Effector memory CD8-positive, alpha-beta T cell (primary cell): Measurements from ENCODE around the gene TPCN2.

Experiments
- ATAC-seq: fragments of 150-1000 bp; cut with Tn5 transposase; replicated peaks from 2 replicates; pipeline ENCODE4 v1.10.0; 2021; ENCODE audit warnings: mild to moderate bottlenecking, moderate library complexity
- DNase-seq, 3 experiments: peaks; one replicate each; pipeline ENCODE4 v3.0.0; 2021
- H3K27ac Mint-ChIP-seq, 2 donors: one replicate each; pipeline ENCODE4 v1.8.0; 2022; ENCODE audit warnings: mild to moderate bottlenecking in 2 of 2, mixed read lengths in 2 of 2, moderate library complexity in 2 of 2
- H3K27me3 Mint-ChIP-seq, 2 donors: one replicate each; pipeline ENCODE4 v1.8.0; 2022; ENCODE audit warnings: mixed read lengths in 2 of 2
- H3K36me3 Mint-ChIP-seq: one replicate; pipeline ENCODE4 v1.8.0; 2022; ENCODE audit warnings: mild to moderate bottlenecking, moderate library complexity, mixed read lengths; ENCODE audit not compliant: insufficient read depth
- H3K4me1 Mint-ChIP-seq, 2 donors: one replicate each; pipeline ENCODE4 v1.8.0; 2022; ENCODE audit warnings: low read depth in 2 of 2, mixed read lengths in 2 of 2
- H3K4me3 Mint-ChIP-seq, 2 donors: one replicate each; pipeline ENCODE4 v1.8.0; 2022; ENCODE audit warnings: mild to moderate bottlenecking in 2 of 2, mixed read lengths in 2 of 2, moderate library complexity in 2 of 2
- H3K9me3 Mint-ChIP-seq, 2 donors: one replicate each; pipeline ENCODE4 v1.8.0; 2022; ENCODE audit warnings: mixed read lengths in 2 of 2

Gene TPCN2

GRCh38 chr11:69155302-69156234, 106.8 kb downstream of the TPCN2 start, which contains the start of gene SMIM38:
Gene SMIM38 (plus strand): TSS chr11:69155935. CDS start chr11:69157847, 1,912 bp downstream.
- Mint-ChIP-seq H3K36me3 (no peaks in the 10 kb centered on the region), H3K27ac (no peak within 1 kb of the TSS), H3K27me3 (peaks cover 14 to 61% of the 10 kb centered on the region in 2 donors), H3K4me1 (no peaks in the 10 kb centered on the region), H3K4me3 (no peak within 1 kb of the TSS), H3K9me3 (no peaks in the 10 kb centered on the region)
- ATAC-seq, result no peak
- no peak for DNase-seq

DNA sequence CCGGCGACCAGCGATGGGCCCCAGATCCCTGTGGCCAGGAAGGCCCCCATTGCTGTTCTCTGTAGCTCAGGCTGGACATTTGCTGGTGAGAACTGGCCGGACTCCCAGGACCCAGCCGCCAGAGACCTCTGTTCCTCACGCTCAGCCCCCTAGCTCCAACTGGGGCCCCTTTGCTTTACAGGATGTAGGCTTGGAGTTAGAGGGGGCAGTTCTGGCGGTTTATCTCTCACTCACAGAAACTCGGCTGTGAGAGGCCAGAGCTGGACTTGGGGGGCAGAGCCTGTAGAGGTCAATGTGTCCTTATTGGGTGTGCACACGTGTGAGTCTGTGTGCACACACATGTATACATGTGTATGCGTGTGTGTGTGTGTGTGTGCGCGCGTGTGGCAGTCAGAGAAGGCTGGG, 107.5 kb downstream of the TPCN2 start:
- H3K27me3 Mint-ChIP-seq, result peaks cover 14 to 54% of the 10 kb centered on the region in 2 donors
- no peaks in the 10 kb centered on the region for H3K4me1 Mint-ChIP-seq
- DNase-seq (no peak), ATAC-seq (no peak)
- no peaks in the 10 kb centered on the region for H3K36me3 Mint-ChIP-seq
- no peak overlapping the region for H3K27ac Mint-ChIP-seq
- H3K4me3 Mint-ChIP-seq, result no peak overlapping the region
- no peaks in the 10 kb centered on the region for H3K9me3 Mint-ChIP-seq

GRCh38 chr11:69156673-69157155, 108.0 kb downstream of the TPCN2 start:
- Mint-ChIP-seq H3K4me1 (no peaks in the 10 kb centered on the region), H3K27me3 (peaks cover 14 to 54% of the 10 kb centered on the region in 2 donors), H3K36me3 (no peaks in the 10 kb centered on the region), H3K27ac (no peak overlapping the region), H3K9me3 (no peaks in the 10 kb centered on the region), H3K4me3 (no peak overlapping the region)
- DNase-seq (no peak), ATAC-seq (no peak)

- ATAC-seq (no peak), DNase-seq (no peak)
- H3K27ac Mint-ChIP-seq, result no peak overlapping the region
- no peak overlapping the region for H3K4me3 Mint-ChIP-seq
- no peaks in the 10 kb centered on the region for H3K9me3 Mint-ChIP-seq
- H3K4me1 Mint-ChIP-seq, result no peaks in the 10 kb centered on the region
- peaks cover 14 to 49% of the 10 kb centered on the region in 2 donors for H3K27me3 Mint-ChIP-seq
- no peaks in the 10 kb centered on the region for H3K36me3 Mint-ChIP-seq
Measured at GRCh38 chr11:69157156-69157821, 108.6 kb downstream of the TPCN2 start.

DNA sequence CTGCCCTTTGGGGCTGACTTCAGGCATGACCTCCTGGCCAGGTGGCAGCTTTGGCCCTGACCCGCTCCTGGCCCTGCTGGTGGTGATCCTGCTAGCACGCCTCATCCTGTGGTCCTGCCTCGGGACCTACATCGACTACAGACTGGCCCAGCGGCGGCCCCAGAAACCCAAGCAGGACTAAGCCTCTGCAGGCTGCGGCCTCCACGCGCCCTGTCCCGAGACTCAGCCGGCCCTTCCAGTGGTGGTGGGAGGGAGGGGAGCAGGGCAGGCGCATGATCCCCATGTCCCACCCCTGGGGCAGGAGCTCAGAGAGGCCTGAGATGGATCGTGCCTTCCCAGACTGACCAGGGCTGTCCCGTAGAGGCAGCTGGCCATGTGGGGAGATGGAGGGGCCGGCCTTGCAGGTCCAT, 109.1 kb downstream of the TPCN2 start:
- Mint-ChIP-seq H3K4me1 (no peaks in the 10 kb centered on the region), H3K27ac (no peak overlapping the region), H3K4me3 (no peak overlapping the region), H3K9me3 (no peaks in the 10 kb centered on the region), H3K27me3 (peaks cover 17 to 47% of the 10 kb centered on the region in 2 donors), H3K36me3 (no peaks in the 10 kb centered on the region)
- DNase-seq (no peak), ATAC-seq (no peak)

- DNase-seq, result no peak
- Mint-ChIP-seq H3K27ac (no peak overlapping the region), H3K27me3 (peaks cover 21 to 41% of the 10 kb centered on the region in 2 donors), H3K4me1 (no peaks in the 10 kb centered on the region), H3K36me3 (no peaks in the 10 kb centered on the region), H3K9me3 (peaks cover 0 to under 1% of the 10 kb centered on the region in 2 donors), H3K4me3 (no peak overlapping the region)
- ATAC-seq, result no peak
Measured at GRCh38 chr11:69158301-69159149, 109.8 kb downstream of the TPCN2 start.

DNA sequence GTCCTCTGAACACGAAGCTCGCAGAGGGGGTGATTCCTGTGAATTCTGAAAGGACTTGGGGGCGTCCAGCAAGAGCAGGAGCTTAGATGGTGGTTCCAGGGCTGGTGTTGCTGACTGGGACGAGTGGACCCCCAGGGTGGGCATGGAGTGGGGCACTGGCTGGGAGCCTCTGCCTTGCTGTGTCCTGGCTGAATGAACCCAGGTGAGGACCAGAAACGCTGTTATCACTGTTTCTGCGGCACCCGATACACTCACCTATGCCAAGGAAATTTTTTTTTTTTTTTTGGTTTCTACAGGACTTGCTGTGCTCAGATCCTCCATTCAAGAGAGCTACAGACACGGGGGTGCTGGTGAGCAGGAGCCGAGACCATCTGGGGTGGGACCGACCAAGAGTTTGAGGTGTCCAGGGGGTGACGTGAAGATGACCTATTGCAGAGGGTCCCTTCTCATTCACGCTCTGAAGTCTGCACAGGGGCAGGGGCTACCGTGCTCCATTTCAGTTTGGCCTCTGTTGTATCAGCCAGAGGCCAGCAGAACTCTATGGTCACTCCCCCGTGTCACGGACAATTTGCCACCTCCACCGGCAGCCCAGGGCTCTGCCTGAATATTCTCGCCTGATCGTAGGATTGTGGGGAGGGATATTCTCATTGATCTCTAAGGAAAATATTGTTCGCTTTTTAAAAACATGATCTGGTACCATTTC, 110.6 kb downstream of the TPCN2 start:
- no peak for DNase-seq
- Mint-ChIP-seq H3K4me1 (no peaks in the 10 kb centered on the region), H3K36me3 (no peaks in the 10 kb centered on the region), H3K27ac (no peak overlapping the region), H3K4me3 (no peak overlapping the region), H3K9me3 (peaks cover 3 to 7% of the 10 kb centered on the region in 2 donors), H3K27me3 (peaks cover 21 to 40% of the 10 kb centered on the region in 2 donors)
- ATAC-seq, result no peak

DNA sequence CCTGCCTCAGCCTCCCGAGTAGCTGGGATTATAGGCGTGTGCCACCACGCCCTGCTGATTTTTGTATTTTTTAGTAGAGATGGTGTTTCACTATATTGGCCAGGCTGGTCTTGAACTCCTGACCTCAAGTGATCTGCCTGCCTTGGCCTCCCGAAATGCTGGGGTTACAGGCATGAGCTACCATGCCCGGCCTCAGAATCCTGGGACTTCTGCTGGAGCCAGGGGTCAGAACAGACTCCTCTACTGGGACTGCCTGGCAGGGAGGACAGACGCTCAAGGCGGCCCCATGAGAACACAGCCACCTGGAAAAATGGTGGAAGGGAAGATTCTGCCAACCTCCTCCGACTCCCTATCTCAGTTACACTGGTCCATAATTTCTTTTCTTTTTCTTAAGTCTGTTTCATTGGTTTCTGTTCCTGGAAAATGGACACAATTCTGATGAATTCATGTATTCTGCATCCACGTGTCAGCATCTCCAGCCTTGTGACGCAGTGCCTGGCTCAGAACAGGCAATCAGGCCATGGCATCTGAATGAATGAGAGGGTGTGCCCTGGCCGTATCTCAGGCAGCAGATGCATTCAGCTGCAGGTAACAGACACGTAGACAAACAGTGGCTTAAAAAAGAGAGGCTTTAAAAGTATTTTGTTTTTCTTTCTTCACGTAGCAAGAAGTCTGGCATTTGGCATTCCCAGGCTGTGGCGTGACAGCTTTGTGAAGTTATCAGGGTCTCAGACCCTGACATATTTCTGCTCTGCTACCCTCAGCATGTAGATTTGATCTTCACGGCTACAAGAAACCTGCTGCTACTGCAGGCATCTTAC, 111.8 kb downstream of the TPCN2 start:
- ATAC-seq, result no peak
- Mint-ChIP-seq H3K4me3 (no peak overlapping the region), H3K27ac (no peak overlapping the region), H3K4me1 (no peaks in the 10 kb centered on the region), H3K36me3 (no peaks in the 10 kb centered on the region), H3K27me3 (peaks cover 25 to 42% of the 10 kb centered on the region in 2 donors), H3K9me3 (peaks cover 3 to 7% of the 10 kb centered on the region in 2 donors)
- DNase-seq, result no peak

- no peak for ATAC-seq
- H3K9me3 Mint-ChIP-seq, result peaks cover 3 to 7% of the 10 kb centered on the region in 2 donors
Measured at GRCh38 chr11:69161117-69161407, 112.3 kb downstream of the TPCN2 start.

DNA sequence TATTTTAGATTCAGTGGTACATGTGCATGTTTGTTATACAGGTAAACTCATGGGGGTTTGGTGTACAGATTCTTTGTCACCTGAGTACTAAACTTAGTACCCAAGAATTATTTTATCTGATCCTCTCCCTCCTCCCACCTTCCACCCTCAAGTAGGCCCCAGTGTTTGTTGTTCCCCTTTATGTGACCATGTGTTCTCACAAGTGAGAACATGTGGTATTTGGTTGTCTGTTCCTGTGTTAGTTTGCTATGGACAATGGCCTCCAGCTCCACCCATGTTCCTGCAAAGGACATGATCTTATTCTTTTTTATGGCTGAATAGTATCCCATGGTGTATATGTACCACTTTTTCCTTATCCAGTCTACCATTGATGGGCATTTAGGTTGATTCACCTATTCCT, 113.8 kb downstream of the TPCN2 start:
- ATAC-seq, result no peak
- no peaks in the 10 kb centered on the region for H3K36me3 Mint-ChIP-seq
- peaks cover 3 to 7% of the 10 kb centered on the region in 2 donors for H3K9me3 Mint-ChIP-seq
- no peak for DNase-seq
- H3K4me3 Mint-ChIP-seq, result no peak overlapping the region
- H3K27me3 Mint-ChIP-seq, result peaks cover 19 to 43% of the 10 kb centered on the region in 2 donors
- no peak overlapping the region for H3K27ac Mint-ChIP-seq
- no peaks in the 10 kb centered on the region for H3K4me1 Mint-ChIP-seq

More at GRCh38 chr11:69161117-69161407, 112.3 kb downstream of the TPCN2 start:
- Mint-ChIP-seq H3K4me3 (no peak overlapping the region), H3K27me3 (peaks cover 22 to 42% of the 10 kb centered on the region in 2 donors), H3K27ac (no peak overlapping the region), H3K36me3 (no peaks in the 10 kb centered on the region), H3K4me1 (no peaks in the 10 kb centered on the region)
- DNase-seq, result no peak

DNA sequence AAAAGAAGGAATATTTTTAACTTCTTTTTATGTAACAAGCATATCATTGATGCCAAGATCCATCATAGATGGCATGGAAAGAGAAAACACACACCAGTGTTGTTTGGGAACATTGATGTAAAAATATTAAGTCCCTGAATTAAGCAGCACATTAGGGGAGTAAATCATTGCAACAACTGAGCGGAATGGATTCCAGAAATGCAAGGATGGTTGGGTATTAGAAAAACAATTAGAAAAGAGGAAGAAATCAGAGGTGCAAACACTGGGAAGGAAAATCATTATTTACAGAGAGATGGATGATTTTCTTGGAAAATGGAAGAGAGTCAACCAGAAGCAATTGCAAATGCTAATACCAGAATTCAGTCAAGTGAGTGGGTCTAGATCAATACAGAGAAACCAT, 115.1 kb downstream of the TPCN2 start:
- H3K4me1 Mint-ChIP-seq, result no peaks in the 10 kb centered on the region
- ATAC-seq (no peak), DNase-seq (no peak)
- peaks cover 25 to 45% of the 10 kb centered on the region in 2 donors for H3K27me3 Mint-ChIP-seq
- H3K4me3 Mint-ChIP-seq, result no peak overlapping the region
- H3K9me3 Mint-ChIP-seq, result peaks cover 3 to 7% of the 10 kb centered on the region in 2 donors
- H3K36me3 Mint-ChIP-seq, result no peaks in the 10 kb centered on the region
- H3K27ac Mint-ChIP-seq, result no peak overlapping the region

- ATAC-seq (no peak), DNase-seq (no peak)
- Mint-ChIP-seq H3K9me3 (peaks cover 3 to 7% of the 10 kb centered on the region in 2 donors), H3K36me3 (no peaks in the 10 kb centered on the region), H3K27ac (no peak overlapping the region), H3K4me1 (no peaks in the 10 kb centered on the region), H3K27me3 (peaks cover 29 to 44% of the 10 kb centered on the region in 2 donors), H3K4me3 (no peak overlapping the region)
Measured at GRCh38 chr11:69164824-69165223, 116.1 kb downstream of the TPCN2 start.
